ENCODE measurements around the gene PSMC6.
"Not testable (repeated sequence)": the region's sequence is repeated elsewhere in the genome, so short reads cannot be mapped to it uniquely, and the experiment has no call there.

PSMC6 gene

GRCh38 chr14:52741865-52742264, 34.9 kb downstream of the PSMC6 start:
- no peak for DNase-seq (ENCODE audit: low read depth)
- TF ChIP-seq, protein P1, sequence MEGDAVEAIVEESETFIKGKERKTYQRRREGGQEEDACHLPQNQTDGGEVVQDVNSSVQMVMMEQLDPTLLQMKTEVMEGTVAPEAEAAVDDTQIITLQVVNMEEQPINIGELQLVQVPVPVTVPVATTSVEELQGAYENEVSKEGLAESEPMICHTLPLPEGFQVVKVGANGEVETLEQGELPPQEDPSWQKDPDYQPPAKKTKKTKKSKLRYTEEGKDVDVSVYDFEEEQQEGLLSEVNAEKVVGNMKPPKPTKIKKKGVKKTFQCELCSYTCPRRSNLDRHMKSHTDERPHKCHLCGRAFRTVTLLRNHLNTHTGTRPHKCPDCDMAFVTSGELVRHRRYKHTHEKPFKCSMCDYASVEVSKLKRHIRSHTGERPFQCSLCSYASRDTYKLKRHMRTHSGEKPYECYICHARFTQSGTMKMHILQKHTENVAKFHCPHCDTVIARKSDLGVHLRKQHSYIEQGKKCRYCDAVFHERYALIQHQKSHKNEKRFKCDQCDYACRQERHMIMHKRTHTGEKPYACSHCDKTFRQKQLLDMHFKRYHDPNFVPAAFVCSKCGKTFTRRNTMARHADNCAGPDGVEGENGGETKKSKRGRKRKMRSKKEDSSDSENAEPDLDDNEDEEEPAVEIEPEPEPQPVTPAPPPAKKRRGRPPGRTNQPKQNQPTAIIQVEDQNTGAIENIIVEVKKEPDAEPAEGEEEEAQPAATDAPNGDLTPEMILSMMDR (conservative IDR thresholded peaks at IDR 0.05; ENCODE audit: control insufficient read depth, insufficient read depth, low read depth, low read length) = no peak
- no peak overlapping the region for H3K4me3 ChIP-seq (ENCODE audit: control insufficient read depth, low read depth, low read length)

- TF ChIP-seq, protein P1 (conservative IDR thresholded peaks at IDR 0.05; ENCODE audit: control insufficient read depth, insufficient read depth, low read depth, low read length) = no peak
- DNase-seq (ENCODE audit: low read depth) = no peak
- no peak overlapping the region for H3K4me3 ChIP-seq (ENCODE audit: control insufficient read depth, low read depth, low read length)
These were observed 41.8 kb downstream of the PSMC6 start for GRCh38 chr14:52748647-52749292.

DNA sequence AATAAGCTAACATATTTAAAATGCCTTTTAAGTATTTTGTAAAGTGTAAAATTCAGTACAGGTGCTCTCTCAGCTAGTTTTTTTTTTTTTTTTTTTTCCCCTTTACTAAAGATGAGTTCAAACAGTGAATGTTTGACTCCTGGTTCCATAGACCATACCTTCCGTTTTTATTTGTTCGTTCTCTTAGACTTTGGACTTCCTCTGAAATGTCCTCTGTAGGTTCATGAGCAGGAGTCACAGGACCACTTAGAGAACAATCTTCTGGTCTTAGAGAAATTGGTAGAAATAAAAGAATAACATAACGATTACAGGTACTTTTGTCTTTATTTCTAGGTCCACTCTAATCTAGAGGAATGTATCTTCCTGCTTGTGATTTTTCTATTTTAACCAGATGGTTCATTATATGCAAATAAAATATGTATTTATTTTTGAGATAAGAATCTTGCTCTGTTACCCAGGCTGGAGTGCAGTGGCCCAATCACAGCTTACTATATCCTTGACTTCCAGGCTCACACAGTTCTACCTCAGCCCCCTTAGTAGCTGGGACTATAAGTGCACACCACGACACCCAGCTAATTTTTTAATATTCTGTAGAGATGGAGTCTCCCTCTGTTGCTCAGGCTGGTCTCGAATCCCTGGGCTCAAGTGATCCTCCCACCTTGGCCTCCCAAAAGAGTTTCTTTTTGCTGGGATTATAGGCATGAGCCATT, 48.8 kb downstream of the PSMC6 start:
- TF ChIP-seq, protein P1 (conservative IDR thresholded peaks at IDR 0.05; ENCODE audit: control insufficient read depth, insufficient read depth, low read depth, low read length) = no peak
- H3K4me3 ChIP-seq (ENCODE audit: control insufficient read depth, low read depth, low read length) = no peak overlapping the region
- no peak for DNase-seq (ENCODE audit: low read depth)

- H3K4me3 ChIP-seq (ENCODE audit: control insufficient read depth, low read depth, low read length) = no peak overlapping the region
- TF ChIP-seq, protein P1 (conservative IDR thresholded peaks at IDR 0.05; ENCODE audit: control insufficient read depth, insufficient read depth, low read depth, low read length) = no peak
- no peak for DNase-seq (ENCODE audit: low read depth)
These were observed 52.1 kb downstream of the PSMC6 start for GRCh38 chr14:52759145-52759544.

DNA sequence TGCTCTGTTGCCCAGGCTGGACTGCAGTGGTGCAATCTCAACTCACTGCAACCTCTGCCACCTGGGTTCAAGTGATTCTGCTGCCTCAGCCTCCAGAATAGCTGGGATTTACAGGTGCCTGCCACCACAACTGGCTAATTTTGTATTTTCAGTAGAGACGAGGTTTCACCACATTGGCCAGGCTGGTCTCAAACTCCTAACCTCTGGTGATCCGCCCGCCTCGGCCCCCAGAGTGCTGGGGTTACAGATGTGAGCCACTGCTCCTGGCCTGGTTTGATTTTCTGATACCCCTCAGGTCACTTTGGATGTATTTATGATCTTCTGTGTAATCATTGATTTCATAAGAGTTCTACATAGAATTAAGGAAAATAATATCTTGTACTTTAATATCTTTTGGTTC, 55.9 kb downstream of the PSMC6 start:
- not testable (repeated sequence) for DNase-seq (ENCODE audit: low read depth); H3K4me3 ChIP-seq (ENCODE audit: control insufficient read depth, low read depth, low read length)

DNA sequence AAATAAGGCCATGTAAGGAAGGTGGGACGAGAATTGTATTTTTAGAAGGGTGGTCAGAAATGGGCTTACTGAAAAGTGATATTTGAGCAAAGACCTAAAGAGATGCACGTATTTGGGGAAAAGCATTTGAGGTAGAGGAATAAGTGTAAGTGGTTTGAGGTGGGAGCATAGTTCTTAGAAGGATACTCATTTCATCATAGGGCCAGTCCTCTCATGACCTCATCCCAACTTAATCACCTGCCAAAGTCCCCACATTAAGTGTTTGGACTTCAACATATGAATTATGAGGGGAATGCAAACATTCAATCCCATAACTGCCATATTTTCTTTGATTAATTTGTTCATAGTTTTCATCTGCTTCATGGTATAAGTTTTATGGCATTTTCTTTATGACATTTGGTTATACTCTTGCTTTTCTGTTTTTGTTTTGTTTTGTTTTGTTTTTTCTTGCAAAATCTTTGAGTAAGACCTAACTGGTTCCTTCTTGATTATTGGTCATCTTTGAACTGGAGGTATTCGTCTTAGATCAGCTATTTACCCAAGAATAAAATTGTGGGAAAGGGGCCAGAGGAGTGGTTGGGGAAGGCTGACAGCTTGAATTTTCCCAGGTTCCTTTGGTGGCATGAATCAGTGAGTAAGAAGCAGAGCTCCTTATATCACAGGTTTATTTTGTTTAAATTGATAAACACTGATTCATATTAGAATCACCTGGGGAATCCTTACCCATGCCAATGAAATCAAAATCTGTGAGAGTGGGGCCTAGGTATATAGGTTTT, 60.2 kb downstream of the PSMC6 start:
- TF ChIP-seq, protein P1 (conservative IDR thresholded peaks at IDR 0.05; ENCODE audit: control insufficient read depth, insufficient read depth, low read depth, low read length) = no peak
- H3K4me3 ChIP-seq (ENCODE audit: control insufficient read depth, low read depth, low read length) = no peak overlapping the region
- no peak for DNase-seq (ENCODE audit: low read depth)

- TF ChIP-seq, protein P1 (conservative IDR thresholded peaks at IDR 0.05; ENCODE audit: control insufficient read depth, insufficient read depth, low read depth, low read length) = no peak
- no peak for DNase-seq (ENCODE audit: low read depth)
- no peak overlapping the region for H3K4me3 ChIP-seq (ENCODE audit: control insufficient read depth, low read depth, low read length)
These were observed 62.9 kb downstream of the PSMC6 start for GRCh38 chr14:52769887-52770286.
